IPS-18a (cell line): Measurements from ENCODE around the gene CASKIN1.
"Not testable (repeated sequence)": the region's sequence is repeated elsewhere in the genome, so short reads cannot be mapped to it uniquely, and the experiment has no call there.

Experiments
- H3K27ac ChIP-seq: one replicate; pipeline ENCODE4 v1.5.1; 2013; ENCODE audit warnings: low read length
- H3K27me3 ChIP-seq: one replicate; pipeline ENCODE4 v1.6.1; 2013; ENCODE audit warnings: mild to moderate bottlenecking, low read length; ENCODE audit not compliant: control insufficient read depth, insufficient read depth
- H3K36me3 ChIP-seq: one replicate; pipeline ENCODE4 v1.6.1; 2013; ENCODE audit warnings: low read depth, low read length; ENCODE audit not compliant: control insufficient read depth
- H3K4me1 ChIP-seq: one replicate; pipeline ENCODE4 v1.6.1; 2013; ENCODE audit warnings: low read depth, low read length; ENCODE audit not compliant: control insufficient read depth
- H3K4me3 ChIP-seq: one replicate; pipeline ENCODE4 v1.5.1; 2013; ENCODE audit warnings: low read length
- H3K9ac ChIP-seq: one replicate; pipeline ENCODE4 v1.6.1; 2013; ENCODE audit warnings: mild to moderate bottlenecking, low read length, moderate library complexity
- H3K9me3 ChIP-seq: one replicate; pipeline ENCODE4 v1.6.1; 2013; ENCODE audit warnings: low read depth, low read length; ENCODE audit not compliant: control insufficient read depth

CASKIN1 gene

GRCh38 chr16:2196162-2196980, at the start of gene CASKIN1:
TSS of gene CASKIN1 (minus strand) at chr16:2196605. CDS start at chr16:2196432, 173 bp downstream.
- H3K4me3 ChIP-seq, result peak within 1 kb of the TSS; percentile 58
- H3K27me3 ChIP-seq, result peaks cover 42% of the 10 kb centered on the region
- peaks cover 2% of the 10 kb centered on the region for H3K4me1 ChIP-seq
- no peak within 1 kb of the TSS for H3K9ac ChIP-seq
- no peaks in the 10 kb centered on the region for H3K36me3 ChIP-seq
- no peaks in the 10 kb centered on the region for H3K9me3 ChIP-seq
- no peak within 1 kb of the TSS for H3K27ac ChIP-seq

- Histone ChIP-seq H3K9ac (no peak overlapping the region), H3K4me3 (no peak overlapping the region), H3K4me1 (peaks cover under 1% of the 10 kb centered on the region), H3K9me3 (no peaks in the 10 kb centered on the region), H3K27me3 (no peaks in the 10 kb centered on the region), H3K27ac (no peak overlapping the region), H3K36me3 (peaks cover 41% of the 10 kb centered on the region)
These were observed 48.8 kb upstream of the CASKIN1 start for GRCh38 chr16:2244926-2245795.

- H3K9ac ChIP-seq, result no peak overlapping the region
- H3K27me3 ChIP-seq, result no peaks in the 10 kb centered on the region
- H3K4me1 ChIP-seq, result no peaks in the 10 kb centered on the region
- no peak overlapping the region for H3K27ac ChIP-seq
- H3K4me3 ChIP-seq, result no peak overlapping the region
- no peaks in the 10 kb centered on the region for H3K9me3 ChIP-seq
- peaks cover 40% of the 10 kb centered on the region for H3K36me3 ChIP-seq
These were observed 47.9 kb upstream of the CASKIN1 start for GRCh38 chr16:2244301-2244700.

- Histone ChIP-seq H3K27me3 (no peaks in the 10 kb centered on the region), H3K36me3 (peaks cover 38% of the 10 kb centered on the region), H3K27ac (no peak overlapping the region), H3K4me1 (no peaks in the 10 kb centered on the region), H3K9me3 (no peaks in the 10 kb centered on the region), H3K9ac (no peak overlapping the region), H3K4me3 (no peak overlapping the region)
These were observed 47.4 kb upstream of the CASKIN1 start for GRCh38 chr16:2243781-2244180.

GRCh38 chr16:2243031-2243528, 46.7 kb upstream of the CASKIN1 start:
- peaks cover 3% of the 10 kb centered on the region for H3K27me3 ChIP-seq
- H3K9me3 ChIP-seq, result no peaks in the 10 kb centered on the region
- no peaks in the 10 kb centered on the region for H3K4me1 ChIP-seq
- no peak overlapping the region for H3K4me3 ChIP-seq
- no peak overlapping the region for H3K27ac ChIP-seq
- H3K36me3 ChIP-seq, result peaks cover 38% of the 10 kb centered on the region
- H3K9ac ChIP-seq, result no peak overlapping the region

- H3K9ac ChIP-seq, result no peak overlapping the region
These were observed 46.2 kb upstream of the CASKIN1 start for GRCh38 chr16:2242598-2242997.

GRCh38 chr16:2240331-2240730, 43.9 kb upstream of the CASKIN1 start:
- not testable (repeated sequence) for H3K9ac ChIP-seq, H3K27ac ChIP-seq, H3K4me3 ChIP-seq, H3K4me1 ChIP-seq, H3K9me3 ChIP-seq
- Histone ChIP-seq H3K27me3 (peaks cover 28% of the 10 kb centered on the region), H3K36me3 (peaks cover 27% of the 10 kb centered on the region)

More at GRCh38 chr16:2242598-2242997, 46.2 kb upstream of the CASKIN1 start:
- H3K27me3 ChIP-seq, result peaks cover 8% of the 10 kb centered on the region
- H3K4me3 ChIP-seq, result no peak overlapping the region
- no peaks in the 10 kb centered on the region for H3K9me3 ChIP-seq
- no peak overlapping the region for H3K27ac ChIP-seq
- peaks cover 38% of the 10 kb centered on the region for H3K36me3 ChIP-seq
- no peaks in the 10 kb centered on the region for H3K4me1 ChIP-seq

- peaks cover 23% of the 10 kb centered on the region for H3K36me3 ChIP-seq
- no peak overlapping the region for H3K27ac ChIP-seq
- no peak overlapping the region for H3K4me3 ChIP-seq
- no peaks in the 10 kb centered on the region for H3K9me3 ChIP-seq
- no peaks in the 10 kb centered on the region for H3K4me1 ChIP-seq
- H3K27me3 ChIP-seq, result peaks cover 28% of the 10 kb centered on the region
- H3K9ac ChIP-seq, result no peak overlapping the region
These were observed 42.7 kb upstream of the CASKIN1 start for GRCh38 chr16:2238838-2239675.

GRCh38 chr16:2238150-2238837, 41.9 kb upstream of the CASKIN1 start:
- H3K36me3 ChIP-seq, result peaks cover 15% of the 10 kb centered on the region
- H3K4me3 ChIP-seq, result no peak overlapping the region

GRCh38 chr16:2237493-2238149, 41.2 kb upstream of the CASKIN1 start:
- Histone ChIP-seq H3K27me3 (peaks cover 28% of the 10 kb centered on the region), H3K9me3 (no peaks in the 10 kb centered on the region), H3K27ac (no peak overlapping the region), H3K36me3 (peaks cover 15% of the 10 kb centered on the region), H3K4me1 (no peaks in the 10 kb centered on the region), H3K9ac (no peak overlapping the region), H3K4me3 (no peak overlapping the region)

More at GRCh38 chr16:2238150-2238837, 41.9 kb upstream of the CASKIN1 start:
- no peak overlapping the region for H3K9ac ChIP-seq
- H3K27me3 ChIP-seq, result peaks cover 28% of the 10 kb centered on the region
- H3K4me1 ChIP-seq, result no peaks in the 10 kb centered on the region
- no peak overlapping the region for H3K27ac ChIP-seq
- no peaks in the 10 kb centered on the region for H3K9me3 ChIP-seq
